ENCODE measurements around the gene PLA2G6. TPM values are rescaled to one million over a fixed set of nuclear protein-coding genes. Genes with fewer than 3 reads are reported as not detected.
"Not testable (repeated sequence)": the region's sequence is repeated elsewhere in the genome, so short reads cannot be mapped to it uniquely, and the experiment has no call there.

The PLA2G6 gene
- total RNA-seq, 1 donor from 2014 or later: 12.0 TPM

DNA sequence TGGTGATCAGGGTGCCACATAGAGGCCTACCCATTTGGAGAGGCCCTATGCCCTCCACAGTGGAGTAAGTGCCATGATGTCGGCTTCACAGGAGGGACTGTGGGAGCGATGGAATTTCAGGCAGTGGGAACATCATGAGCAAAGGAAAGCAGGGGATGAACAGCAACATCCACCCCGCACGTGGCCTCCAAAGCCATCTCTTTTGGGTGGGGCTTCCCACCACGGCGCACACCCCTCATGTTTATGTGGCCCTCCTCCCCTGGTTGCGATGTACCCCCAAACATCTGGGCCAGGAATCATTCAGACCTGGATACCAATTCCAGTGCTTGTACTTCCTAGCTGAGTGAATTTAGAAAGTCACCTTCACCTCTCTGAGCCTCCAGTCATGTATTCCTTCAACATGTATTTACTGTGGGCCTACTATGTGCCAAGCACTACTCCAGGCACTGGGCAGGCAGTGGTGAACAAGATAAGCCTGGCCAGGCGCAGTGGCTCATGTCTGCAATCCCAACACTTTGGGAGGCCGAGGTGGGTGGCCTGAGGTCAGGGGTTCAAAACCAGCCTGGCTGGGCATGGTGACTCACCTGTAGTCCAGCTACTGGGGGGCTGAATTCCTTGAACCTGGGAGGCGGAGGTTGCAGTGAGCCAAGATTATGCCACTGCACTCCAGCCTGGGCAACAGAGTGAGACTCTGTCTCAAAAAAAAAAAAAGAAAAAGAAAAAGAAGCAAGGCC is 18.4 kb upstream of the PLA2G6 start:
- ATAC-seq (ENCODE audit: poor library complexity) (no peak), DNase-seq (no peak)
- intact Hi-C loops (cut with DNase I): no loop called here

GRCh38 chr22:38196791-38197419 is 15.3 kb upstream of the PLA2G6 start:
- no peak for ATAC-seq (ENCODE audit: poor library complexity)
- DNase-seq: peak; percentile 63

DNA sequence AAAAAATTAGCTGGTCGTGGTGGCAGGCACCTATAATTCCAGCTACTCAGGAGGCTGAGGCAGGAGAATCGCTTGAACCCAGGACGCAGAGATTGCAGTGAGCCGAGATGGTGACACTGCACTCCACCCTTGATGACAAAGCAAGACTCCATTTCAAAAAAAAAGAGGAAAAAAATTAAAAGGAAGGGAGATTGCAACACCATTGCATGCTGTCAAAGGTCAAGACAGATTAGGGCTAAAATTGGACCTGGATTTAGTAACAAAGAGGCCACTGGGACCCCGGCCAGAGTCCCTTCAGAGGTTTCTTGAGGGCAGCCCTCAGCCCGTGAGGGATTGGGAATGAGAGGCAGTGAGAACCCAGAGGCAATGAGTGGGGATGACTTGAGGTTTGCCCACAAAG is 11.9 kb upstream of the PLA2G6 start:
- ATAC-seq (ENCODE audit: poor library complexity): peak; percentile 57
- intact Hi-C loops (cut with DNase I): no loop called here
- peak; percentile 67 for DNase-seq

More at GRCh38 chr22:38196791-38197419, 15.3 kb upstream of the PLA2G6 start:
- intact Hi-C loops (cut with DNase I): no loop called here

DNA sequence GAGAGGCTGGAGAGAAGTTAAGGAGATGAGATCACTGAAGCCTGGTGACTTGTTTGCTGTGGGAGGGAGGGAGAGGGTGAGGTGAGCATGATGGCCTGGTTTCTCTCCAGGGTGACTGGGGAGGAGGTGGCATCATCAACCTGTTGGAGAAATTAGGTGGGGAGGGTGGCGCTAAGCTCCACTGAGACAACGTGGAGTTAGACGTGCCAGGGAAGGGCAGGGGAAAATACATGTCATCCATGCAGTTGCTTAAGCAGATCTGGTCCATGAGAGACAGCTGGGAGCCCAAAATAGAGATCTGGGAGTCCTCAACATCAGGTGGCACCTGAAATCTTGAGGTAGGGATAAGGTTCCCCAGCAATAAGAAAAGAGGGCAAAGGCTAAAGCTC is 10.8 kb upstream of the PLA2G6 start:
- DNase-seq (no peak), ATAC-seq (ENCODE audit: poor library complexity) (no peak)
- intact Hi-C loops (cut with DNase I): no loop called here

- intact Hi-C loops (cut with DNase I): no loop called here
- DNase-seq (no peak), ATAC-seq (ENCODE audit: poor library complexity) (no peak)
Observed at GRCh38 chr22:38191731-38192474, 10.3 kb upstream of the PLA2G6 start.

DNA sequence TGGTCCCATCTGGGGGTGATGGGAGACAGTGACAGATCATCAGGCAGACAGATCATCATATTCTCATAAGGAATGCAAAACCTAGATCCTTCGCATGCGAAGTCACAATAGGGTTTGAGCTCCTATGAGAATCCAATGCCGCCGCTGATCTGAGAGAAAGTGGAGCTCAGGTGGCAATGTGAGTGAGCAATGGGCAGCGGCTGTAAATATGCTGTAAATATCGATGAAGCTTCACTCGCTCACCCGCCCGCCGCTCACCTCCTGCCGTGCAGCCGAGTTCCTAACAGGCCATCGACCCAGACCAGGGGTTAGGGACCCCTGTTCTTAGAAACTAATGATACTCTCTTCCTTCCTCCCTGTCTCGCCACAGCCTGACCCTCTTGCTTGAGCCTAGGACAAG is 9.4 kb upstream of the PLA2G6 start:
- no peak for DNase-seq
- intact Hi-C loops (cut with DNase I): no loop called here
- no peak for ATAC-seq (ENCODE audit: poor library complexity)

DNA sequence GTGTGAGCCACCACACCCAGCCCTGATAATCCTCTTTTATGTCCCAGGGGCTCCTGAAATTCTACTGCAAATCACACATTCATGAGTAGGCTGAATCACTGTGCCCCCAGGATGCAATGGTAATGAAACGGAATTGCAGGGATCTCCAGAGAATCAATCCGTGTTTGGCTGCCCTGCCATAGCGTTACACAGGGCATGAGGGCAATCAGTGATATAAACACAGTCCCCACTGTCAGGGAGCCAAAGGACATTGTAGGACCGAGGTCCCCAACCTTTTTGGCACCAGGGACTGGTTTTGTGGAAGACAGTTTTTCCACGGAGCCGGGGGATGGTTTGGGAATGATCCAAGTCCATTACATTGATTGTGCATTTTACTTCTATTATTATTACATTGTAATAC is 9.0 kb upstream of the PLA2G6 start:
- no peak for DNase-seq
- intact Hi-C loops (cut with DNase I): no loop called here
- ATAC-seq (ENCODE audit: poor library complexity): no peak

DNA sequence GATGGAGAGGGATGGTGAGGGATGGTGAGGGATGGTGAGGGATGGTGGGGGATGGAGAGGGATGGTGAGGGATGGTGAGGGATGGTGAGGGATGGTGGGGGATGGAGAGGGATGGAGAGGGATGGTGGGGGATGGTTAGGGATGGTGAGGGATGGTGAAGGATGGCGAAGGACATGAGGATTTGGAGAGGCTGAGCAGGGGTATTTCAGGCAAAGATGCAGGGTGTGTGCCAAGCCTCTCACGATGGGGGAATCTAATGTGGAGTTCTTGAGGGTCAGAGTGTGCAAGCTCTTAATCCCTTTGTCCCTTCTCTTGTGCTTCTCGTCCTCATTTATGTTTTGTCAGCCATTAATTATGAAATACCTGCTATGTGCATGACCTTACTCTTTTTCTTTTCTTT is 7.5 kb upstream of the PLA2G6 start:
- ATAC-seq (ENCODE audit: poor library complexity): no peak
- intact Hi-C loops (cut with DNase I): no loop called here
- DNase-seq: no peak

DNA sequence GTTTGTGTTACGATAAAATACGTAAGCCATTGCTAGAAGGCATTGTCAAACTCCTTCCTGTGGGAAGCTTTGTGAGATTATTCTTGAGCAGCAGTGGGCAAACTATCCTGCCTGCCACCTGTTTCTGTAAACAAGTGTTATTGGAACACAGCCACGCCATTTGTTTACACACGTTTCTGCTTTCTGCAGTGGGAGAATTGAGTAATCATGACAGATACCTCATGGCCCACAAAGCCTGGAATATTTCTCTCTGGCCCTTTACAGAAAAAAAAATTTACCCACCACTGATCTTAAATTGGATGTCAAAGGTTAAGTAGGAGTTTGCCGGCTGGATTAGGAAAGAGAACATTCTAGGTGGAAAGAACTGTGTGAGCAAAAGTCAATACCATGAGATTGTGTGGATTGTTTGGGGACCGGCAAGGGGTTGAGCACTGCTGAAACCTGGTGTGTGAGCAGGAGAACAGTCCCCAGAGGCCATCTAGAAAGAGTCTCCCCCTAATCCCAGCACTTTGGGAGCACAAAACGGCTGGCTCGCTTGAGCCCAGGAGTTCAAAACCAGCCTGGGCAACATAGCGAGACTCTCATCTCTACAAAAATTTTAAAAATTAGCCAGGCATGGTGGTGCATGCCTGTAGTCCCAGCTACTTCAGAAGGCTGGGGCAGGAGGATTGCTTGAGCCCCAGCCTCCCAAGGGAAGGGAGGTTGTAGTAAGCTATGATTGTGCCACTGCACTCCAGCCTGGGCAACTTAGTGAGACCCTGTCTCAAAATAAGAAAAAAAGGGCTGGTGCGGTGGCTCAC is 6.0 kb upstream of the PLA2G6 start:
- no peak for DNase-seq
- intact Hi-C loops (cut with DNase I): no loop called here
- ATAC-seq (ENCODE audit: poor library complexity): no peak

DNA sequence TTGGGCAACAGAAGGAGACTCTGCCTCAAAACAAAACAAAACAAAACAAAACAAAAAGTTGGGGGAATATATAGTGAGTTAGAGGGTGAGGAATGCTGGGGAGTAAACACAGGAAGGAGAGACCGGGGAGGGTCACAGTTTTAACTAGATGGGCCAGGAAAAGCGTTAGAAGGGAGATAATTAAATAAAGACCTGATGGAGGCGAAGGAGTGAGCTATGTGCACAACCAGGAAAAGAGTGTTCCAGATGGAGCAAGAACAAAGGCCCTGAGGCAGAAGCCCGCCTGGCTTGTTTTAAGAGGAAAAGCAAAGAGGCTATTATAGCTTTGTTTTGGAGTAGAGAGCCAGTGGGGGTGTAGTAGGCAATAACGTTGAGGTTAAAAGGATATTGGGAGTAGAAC is 4.8 kb upstream of the PLA2G6 start:
- DNase-seq (no peak), ATAC-seq (ENCODE audit: poor library complexity) (no peak)
- intact Hi-C loops (cut with DNase I): no loop called here

GRCh38 chr22:38184788-38185187 is 3.2 kb upstream of the PLA2G6 start:
- ATAC-seq (ENCODE audit: poor library complexity) (no peak), DNase-seq (no peak)
- intact Hi-C loops (cut with DNase I): no loop called here

DNA sequence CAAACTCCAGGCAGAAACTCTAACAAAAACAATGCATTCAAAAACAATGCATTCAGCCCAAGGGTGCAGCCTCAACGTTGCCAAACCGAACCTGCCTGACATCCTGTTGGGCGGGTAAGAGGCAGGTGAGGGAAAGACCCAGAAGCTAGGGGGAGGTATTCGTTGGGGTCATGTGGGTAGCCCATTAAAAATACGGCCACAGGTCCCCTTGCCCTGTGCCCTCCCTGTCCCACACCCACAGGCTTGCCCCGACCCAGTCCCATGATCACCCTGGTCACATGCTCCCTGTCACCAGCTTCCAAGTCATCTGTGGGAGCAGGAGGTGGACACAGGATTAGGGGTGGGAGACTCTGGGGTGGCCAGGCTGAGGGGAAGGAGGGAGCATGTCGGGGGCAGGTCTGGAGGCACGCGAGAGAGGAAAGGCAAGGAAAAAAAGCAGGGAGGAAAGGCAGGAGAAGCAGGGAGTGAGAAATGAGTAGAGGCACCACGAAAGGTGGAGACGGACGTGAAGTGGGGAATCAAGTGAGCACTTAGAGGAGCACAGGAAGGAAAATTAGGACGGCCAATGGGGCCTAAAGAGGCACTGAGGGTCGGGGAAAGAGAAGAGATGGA is 683 bp downstream of the PLA2G6 start:
- intact Hi-C loops (cut with DNase I): no loop called here
- DNase-seq (peak; percentile 44), ATAC-seq (ENCODE audit: poor library complexity) (peak; percentile 19)

DNA sequence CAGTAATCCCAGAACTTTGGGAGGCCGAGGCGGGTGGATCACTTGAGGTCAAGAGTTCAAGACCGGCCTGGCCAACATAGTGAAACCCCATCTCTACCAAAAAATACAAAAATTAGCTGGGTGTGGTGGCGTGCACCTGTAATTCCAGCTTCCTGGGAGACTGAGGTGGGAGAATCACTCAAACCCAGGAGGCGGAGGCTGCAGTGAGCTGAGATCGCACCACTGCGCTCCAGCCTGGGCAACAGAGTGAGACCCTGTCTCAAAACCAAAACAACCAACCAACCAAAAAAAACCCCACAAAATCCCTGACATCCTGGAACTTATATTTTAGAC is 3.1 kb downstream of the PLA2G6 start:
- intact Hi-C loops (cut with DNase I); ATAC-seq (ENCODE audit: poor library complexity): not testable (repeated sequence)
- DNase-seq: peak; percentile 40

DNA sequence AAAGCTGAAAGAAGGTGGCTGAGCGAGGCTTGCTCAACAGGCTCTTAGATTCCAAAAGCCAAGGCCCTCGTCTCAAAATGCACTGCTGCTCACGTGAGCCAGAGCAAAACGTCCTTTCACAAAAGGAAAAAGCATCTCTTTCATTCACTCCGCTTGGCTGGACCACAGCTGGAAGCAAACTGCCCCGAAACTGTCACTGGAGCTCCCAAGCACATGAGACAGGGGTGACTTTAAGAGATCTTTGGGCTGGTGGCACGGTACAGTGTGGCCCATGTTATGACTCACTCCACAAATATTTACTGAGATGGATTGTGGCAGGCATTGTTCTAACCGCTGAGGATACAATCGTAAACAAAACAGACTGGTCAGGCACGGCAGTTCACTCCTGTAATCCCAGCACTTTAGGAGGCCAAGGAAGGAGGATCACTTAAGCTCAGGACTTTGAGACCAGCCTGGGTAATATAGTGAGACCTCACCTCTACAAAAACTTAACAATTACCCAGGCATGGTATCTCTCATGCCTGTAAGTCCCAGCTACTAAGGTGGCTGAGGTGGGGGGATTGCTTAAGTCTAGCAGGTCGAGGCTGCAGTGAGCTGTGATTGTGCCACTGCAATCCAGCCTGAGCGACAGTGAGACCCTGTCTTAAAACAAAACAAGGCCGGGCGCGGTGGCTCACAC is 3.6 kb downstream of the PLA2G6 start:
- peak; percentile 27 for ATAC-seq (ENCODE audit: poor library complexity)
- intact Hi-C loops (cut with DNase I): no loop called here

GRCh38 chr22:38177571-38177925 is 4.1 kb downstream of the PLA2G6 start:
- intact Hi-C loops (cut with DNase I); DNase-seq: not testable (repeated sequence)

More for the DNA sequence above, 3.6 kb downstream of the PLA2G6 start:
- no peak for DNase-seq

DNA sequence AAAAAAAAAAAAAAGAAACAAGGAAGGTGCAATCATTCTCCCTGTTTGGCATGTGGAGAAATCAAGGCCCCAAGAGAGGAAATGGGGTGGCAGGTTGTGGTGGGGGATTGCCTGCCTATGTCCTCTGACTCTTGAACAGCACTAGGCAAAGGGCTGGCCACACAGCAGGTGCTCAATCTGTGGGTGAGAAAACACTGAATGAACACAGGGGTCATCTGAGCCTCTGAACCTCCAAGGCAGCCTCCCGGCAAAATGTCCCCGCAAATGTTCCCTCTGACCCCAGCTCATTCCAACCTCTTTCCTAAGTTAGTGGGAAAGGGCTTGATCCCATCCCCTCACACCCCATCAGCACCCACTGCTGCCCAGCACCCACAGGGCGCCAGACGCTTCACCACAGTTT is 4.6 kb downstream of the PLA2G6 start:
- no peak for ATAC-seq (ENCODE audit: poor library complexity)
- DNase-seq: no peak
- intact Hi-C loops (cut with DNase I): no loop called here

More at GRCh38 chr22:38177571-38177925, 4.1 kb downstream of the PLA2G6 start:
- ATAC-seq (ENCODE audit: poor library complexity): not testable (repeated sequence)

DNA sequence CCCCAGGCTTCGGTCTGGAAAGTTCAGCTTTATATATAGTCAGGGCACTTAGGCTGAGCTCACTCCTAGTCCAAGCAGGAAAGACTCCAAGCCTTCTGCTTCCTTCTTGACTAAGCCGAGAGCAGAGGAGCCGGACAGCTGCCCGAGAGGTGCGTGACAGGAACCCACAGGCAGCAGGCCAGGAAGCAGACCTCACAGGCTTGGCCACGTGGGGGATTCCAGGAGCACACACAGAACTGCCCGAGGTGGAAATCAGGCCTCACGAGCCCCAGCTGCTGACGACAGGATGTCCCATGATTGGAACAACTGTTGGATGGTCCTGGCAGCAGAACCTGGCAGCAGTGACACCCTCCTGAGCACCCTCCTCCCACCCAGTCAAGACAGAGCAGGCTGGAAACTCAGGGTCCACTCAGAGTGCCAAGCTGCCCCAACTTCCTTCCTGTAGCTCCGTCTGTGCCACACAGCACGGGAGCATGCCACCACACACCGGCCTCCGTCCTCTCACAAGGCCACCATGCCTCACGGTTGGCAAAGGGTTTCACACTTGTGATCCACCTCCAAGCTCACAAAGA is 5.4 kb downstream of the PLA2G6 start:
- intact Hi-C loops (cut with DNase I): no loop called here
- DNase-seq: peak; percentile 87
- ATAC-seq (ENCODE audit: poor library complexity): peak; percentile 70

Measured in Right ventricle myocardium superior (tissue), 1 donor.